GM18861 (cell line): Measurements from ENCODE around the gene DUS2.

Experiments
- ATAC-seq: cut with Tn5 transposase; IDR thresholded peaks from one replicate; pipeline ENCODE4 v1.9.1; 2021; ENCODE audit not compliant: unreplicated experiment

The DUS2 gene

GRCh38 chr16:68074850-68075555, 51.9 kb downstream of the DUS2 start:
- ATAC-seq = peak; percentile 43

DNA sequence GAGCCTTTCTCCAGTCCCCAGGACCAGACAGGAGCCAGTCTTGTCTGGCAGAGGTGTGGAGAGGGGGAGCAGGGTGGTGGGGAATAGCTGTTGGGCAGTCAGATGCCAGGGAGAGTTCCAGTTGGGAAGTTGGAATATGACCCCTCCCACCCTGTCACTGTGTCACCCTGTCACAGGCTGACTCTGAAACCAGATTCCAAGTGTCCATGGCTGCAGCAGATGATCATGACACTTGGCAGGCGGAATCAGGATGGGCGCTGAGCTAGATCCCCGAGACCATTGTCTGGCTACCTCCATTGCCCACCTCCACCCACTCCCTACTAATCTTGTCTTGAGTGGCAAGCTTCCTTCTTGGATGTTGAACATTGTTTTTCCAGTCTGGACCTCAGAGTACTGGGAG, 52.9 kb downstream of the DUS2 start:
- no peak for ATAC-seq

- no peak for ATAC-seq
Measured at GRCh38 chr16:68076560-68076959, 53.5 kb downstream of the DUS2 start.

DNA sequence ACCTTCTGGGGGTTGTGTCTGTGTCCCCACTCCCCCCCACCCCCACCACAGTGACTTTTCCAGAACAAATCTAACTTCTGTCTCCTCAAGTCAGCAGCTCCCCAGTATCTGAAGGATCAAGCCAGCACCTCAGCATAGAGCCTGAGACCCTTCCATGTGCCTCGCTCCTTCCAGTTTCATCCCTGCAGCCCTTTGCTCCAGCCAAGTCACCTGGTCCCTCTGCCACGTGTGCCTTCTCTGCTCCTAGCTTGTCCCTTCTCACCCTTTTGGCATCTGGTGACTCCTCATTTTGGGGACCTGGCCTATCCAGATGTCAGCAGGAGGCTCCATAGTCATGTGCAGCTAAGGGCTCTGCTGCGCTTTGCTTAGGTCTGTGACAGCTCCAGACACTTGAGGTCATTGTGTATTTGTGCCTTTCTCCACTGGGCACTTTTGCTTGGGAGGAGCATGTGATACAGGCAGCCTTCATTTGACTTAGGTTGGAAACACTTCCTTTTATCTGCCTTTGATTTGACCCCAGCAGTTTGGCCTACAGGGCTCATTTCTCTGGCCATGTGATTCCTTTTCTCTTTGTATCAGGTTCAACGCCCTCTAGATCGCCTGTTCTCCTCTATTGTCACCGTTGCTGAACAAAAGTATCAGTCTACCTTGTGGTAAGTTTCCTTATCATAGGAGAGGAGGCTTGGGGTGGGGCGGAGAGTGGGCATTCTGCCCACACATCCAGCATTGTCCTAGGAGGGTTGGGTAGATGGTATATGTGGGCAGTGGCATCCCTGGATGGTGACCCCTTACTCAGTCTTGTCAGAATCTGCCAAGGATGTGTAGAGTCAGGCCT, 55.0 kb downstream of the DUS2 start:
- ATAC-seq = no peak

DNA sequence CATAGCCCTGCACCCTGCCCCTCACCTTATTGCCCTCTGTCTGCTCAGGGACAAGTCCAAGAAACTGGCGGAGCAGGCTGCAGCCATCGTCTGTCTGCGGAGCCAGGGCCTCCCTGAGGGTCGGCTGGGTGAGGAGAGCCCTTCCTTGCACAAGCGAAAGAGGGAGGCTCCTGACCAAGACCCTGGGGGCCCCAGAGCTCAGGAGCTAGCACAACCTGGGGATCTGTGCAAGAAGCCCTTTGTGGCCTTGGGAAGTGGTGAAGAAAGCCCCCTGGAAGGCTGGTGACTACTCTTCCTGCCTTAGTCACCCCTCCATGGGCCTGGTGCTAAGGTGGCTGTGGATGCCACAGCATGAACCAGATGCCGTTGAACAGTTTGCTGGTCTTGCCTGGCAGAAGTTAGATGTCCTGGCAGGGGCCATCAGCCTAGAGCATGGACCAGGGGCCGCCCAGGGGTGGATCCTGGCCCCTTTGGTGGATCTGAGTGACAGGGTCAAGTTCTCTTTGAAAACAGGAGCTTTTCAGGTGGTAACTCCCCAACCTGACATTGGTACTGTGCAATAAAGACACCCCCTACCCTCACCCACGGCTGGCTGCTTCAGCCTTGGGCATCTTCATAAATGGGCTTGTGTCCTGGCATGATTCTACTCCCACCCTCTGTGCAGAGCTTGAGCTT, 55.8 kb downstream of the DUS2 start:
- no peak for ATAC-seq

DNA sequence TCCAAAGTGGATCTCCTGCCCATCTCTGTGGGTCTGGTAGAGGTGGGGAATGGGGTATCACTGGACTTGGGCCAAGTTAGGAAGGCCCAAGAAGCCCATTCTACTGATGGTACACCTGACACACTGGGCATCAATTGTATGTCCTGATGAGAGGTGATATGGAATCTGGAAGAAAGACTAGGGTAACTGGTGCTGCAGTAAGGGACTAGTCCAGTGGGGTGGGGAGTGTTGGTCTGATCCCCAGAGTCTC, 56.2 kb downstream of the DUS2 start:
- no peak for ATAC-seq

- ATAC-seq = no peak
Measured at GRCh38 chr16:68079626-68080344, 56.7 kb downstream of the DUS2 start.

DNA sequence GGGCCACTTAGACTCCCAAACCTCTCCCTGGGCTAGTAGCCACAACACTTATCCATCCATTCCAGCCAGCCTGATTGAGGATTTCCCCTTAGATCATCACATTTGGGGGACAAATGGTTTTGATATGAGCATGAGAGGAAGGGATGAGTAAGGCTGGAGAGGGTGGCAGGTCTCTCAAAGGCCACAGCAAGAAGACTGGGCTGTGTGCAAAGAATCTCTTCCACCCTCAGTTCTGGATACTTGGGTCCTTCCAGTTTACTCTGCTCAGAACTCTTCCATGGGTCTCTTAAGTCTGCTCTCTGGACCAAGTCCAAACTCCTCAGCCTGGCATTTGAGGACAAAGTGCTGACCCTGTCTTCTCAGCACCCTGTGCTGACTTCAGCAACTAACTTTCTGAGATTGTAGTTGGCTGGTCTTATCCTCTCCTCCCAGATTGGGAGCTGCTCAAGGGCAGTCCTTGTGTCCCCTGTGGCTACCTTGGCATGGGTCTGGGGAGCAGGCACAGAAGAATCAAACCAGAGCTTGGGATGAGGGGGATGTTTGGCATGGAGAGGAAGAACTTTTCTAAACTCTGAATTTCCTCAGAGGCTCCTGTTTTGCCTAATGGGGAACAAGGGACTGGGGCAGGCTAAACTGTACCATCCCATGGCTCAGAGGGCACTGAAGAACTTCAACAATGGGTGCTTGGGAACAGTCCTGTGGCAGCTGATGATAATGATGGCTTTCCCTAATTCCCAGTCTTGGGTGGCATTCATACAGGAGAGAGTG, 59.0 kb downstream of the DUS2 start:
- ATAC-seq = no peak

DNA sequence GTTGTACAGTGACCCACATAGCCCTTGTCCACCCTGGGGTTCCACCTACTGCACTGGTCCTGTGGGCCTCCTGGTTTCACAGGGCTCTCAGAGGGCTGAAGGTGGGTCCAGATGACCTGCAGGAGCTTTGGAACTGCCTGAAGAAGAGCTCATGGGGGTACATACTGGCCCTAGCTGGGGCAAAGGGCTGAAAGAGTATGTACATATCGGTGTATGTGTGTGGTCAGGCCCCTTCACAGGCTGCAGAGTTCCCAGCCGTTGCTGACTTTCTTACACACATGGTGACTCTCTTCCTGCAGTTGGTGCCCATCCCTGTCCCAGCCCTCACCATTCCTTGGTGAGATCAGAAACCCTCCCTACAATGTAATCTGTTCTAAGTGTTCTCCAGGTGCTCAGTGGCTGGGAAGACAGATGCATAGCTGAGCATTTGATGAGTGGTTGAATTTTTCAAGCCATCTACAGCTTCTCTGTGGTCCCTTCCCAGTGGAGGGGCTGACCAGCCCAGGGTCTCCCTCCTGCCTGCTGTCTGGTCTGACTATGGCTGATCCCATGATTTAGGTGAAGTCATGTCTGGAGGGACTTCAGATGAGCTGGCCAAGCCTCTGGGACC, 59.6 kb downstream of the DUS2 start:
- ATAC-seq = no peak

DNA sequence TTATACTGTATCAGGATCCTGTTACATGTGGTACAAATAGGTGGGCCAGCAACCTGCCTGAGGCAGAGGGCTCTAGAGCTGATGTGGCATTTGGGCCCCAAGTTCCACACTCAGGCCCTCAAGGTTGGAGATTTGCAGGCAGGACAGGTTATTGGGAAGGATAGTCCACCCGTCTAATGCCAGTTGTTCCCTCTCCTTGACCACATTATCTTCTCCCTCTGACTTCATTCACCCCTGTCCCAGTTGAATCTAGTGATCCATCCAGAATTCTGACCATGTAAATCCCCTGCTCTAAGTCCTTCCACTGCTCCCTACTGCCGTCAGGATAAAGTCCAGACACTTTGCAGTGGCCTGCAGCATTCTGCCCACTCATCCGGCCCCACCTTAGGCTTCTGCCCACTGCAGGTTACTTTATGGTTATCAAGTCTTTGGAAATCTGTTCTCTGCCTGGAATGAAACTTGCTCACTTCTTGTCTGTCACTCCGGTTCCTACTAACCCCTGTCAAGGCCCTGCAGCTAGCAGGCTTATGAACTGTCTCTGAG, 60.2 kb downstream of the DUS2 start:
- ATAC-seq = no peak

- ATAC-seq = no peak
Measured at GRCh38 chr16:68083861-68084503, 60.9 kb downstream of the DUS2 start.

DNA sequence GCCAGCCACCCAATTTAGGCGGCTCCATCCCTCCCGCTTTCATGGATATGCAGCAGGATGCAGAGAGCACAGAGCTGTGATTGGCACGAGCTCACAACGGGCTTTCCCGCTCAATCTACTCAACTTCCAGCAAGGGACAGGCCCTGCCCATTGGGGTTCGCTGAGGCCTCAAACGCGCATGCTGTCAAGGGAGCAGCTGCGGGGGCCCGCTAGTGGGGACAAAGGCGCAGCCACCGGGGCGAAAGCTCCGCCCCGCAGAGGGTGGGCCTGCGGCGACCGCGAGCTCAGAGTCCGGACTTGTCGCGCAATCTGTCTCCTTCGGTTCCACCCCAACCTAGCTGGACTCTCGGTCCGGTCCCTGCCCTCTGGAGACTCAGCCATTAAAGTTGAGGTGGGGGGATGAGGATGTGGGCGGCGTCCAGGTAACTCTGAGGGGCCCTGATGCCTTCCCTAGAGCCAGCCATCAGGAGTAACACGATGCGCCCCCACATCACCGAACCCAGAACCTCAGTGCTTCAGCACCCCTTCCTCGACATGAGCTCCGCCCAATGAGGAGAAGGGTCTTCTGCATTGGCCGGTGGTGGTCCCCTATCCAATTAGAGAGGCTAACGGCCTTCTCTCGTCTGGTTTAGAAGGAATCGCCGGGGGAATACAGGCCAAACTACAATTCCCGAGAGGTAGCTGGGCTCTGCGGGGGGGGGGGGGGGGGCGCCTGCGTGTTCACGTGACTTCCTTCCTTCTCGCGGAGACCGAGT, 61.6 kb downstream of the DUS2 start:
- ATAC-seq = peak; percentile 55

DNA sequence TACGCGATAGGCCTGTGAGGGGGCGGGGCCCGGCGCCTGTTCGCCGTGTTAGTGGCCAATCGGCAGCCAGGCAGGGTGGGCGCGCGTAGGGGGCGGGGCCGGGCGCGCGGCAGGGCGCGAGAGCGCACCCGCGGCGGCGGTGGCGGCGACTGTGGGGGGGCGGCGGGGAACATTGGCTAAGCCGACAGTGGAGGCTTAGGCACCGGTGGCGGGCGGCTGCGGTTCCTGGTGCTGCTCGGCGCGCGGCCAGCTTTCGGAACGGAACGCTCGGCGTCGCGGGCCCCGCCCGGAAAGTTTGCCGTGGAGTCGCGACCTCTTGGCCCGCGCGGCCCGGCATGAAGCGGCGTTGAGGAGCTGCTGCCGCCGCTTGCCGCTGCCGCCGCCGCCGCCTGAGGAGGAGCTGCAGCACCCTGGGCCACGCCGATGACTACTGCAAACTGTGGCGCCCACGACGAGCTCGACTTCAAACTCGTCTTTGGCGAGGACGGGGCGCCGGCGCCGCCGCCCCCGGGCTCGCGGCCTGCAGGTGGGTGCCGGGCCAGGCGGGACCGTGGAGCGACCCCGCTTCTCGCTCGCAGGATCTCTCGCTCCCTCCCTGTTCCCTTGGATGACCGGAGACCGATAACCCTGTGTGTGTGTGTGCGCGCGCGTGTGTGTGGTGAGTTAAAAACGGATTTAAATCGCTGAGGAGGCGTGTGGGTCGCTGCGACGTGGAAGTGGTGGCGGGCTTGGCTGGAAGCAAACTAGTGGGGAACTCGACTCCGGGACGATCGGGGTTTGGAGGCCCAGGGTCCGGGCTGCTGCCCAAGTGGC, 62.4 kb downstream of the DUS2 start, which contains the start of gene NFATC3:
NFATC3 (plus strand) TSS at position 112 of the 813 bp plus-strand sequence; CDS start at position 424, 312 bp downstream.
- ATAC-seq = peak; percentile 32

- no peak for ATAC-seq
Measured at GRCh38 chr16:68086336-68086841, 63.3 kb downstream of the DUS2 start.

GRCh38 chr16:68086860-68087268, 63.8 kb downstream of the DUS2 start:
- no peak for ATAC-seq

DNA sequence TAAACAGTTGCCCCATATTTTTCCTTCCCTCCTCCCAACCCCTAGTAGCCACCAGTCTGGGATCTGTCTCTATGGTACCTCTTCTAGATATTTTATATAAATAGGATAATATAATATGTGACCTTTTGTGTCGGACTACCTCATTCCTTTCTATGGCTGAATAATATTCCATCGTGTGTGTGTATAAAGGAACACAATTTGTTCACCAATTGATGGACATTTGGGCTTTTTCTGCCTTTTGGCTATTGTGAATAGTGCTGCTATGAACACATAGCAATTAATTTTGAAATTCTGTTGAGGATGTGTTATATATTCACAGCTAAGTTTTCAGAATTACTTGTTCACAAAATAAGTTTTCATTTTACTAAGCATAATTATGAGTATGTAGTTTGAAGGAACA, 64.6 kb downstream of the DUS2 start:
- no peak for ATAC-seq

DNA sequence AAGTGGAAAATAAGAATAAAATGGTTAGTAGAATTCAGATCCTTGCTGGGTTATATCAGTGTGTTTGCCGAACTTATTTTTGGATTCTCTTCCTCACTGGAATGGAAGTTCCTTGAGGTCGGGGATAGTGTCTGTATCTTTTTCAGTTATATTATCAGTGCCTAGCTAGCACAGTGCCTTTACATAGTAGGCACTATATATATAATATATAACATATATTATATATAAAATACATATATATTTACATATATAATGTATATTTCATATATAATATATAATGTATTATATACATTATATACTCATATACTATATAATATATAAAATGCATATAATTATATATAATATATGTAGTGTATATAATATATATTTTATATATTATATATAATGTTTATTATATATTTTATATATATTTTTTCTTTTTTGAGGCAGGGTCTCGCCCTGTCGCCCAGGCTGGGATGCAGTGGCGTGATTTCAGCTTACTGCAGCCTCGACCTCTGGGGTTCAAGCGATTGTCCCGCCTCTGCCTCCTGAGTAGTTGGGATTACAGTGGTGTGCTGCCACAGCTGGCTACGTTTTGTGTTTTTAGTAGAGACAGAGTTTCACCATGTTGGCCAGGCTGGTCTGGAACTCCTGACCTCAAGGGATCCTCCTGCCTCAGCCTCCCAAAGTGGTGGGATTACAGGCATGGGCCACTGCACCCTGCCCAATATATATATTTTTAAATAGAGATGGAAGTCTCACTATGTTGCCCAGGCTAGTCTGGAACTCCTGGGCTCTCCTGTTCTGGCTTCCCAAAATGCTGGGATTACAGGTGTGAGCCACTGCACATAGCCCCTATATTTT, 65.3 kb downstream of the DUS2 start:
- no peak for ATAC-seq
